GM21447 (cell line): ENCODE data around the gene C1orf167.

Experiments
- ATAC-seq: cut with Tn5 transposase; IDR thresholded peaks from one replicate; pipeline ENCODE4 v1.9.1; 2021; ENCODE audit not compliant: unreplicated experiment

Gene C1orf167

GRCh38 chr1:11736746-11737639, 25.0 kb upstream of the C1orf167 start:
- peak; percentile 19 for ATAC-seq

GRCh38 chr1:11738096-11738495, 23.9 kb upstream of the C1orf167 start:
- ATAC-seq = no peak

DNA sequence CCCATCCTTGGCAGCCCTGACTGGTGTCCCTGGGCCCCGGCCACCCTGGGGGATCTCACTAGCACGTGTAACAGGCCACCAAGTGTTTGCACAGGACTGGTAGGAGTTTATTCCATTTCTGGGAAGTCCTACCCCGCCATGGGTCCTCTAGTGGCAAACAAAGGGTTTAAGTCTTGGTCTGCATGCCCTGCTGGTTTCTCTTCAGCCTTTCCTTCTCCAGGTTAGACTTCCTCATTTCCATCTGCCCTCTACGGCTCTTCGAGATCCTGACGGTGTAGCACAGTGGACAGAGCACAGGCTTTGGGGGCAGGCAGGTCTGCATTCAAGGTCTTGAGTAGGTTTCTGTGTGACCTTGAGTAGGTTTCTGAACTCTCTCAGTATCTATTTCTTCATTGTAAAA, 23.2 kb upstream of the C1orf167 start:
- no peak for ATAC-seq

DNA sequence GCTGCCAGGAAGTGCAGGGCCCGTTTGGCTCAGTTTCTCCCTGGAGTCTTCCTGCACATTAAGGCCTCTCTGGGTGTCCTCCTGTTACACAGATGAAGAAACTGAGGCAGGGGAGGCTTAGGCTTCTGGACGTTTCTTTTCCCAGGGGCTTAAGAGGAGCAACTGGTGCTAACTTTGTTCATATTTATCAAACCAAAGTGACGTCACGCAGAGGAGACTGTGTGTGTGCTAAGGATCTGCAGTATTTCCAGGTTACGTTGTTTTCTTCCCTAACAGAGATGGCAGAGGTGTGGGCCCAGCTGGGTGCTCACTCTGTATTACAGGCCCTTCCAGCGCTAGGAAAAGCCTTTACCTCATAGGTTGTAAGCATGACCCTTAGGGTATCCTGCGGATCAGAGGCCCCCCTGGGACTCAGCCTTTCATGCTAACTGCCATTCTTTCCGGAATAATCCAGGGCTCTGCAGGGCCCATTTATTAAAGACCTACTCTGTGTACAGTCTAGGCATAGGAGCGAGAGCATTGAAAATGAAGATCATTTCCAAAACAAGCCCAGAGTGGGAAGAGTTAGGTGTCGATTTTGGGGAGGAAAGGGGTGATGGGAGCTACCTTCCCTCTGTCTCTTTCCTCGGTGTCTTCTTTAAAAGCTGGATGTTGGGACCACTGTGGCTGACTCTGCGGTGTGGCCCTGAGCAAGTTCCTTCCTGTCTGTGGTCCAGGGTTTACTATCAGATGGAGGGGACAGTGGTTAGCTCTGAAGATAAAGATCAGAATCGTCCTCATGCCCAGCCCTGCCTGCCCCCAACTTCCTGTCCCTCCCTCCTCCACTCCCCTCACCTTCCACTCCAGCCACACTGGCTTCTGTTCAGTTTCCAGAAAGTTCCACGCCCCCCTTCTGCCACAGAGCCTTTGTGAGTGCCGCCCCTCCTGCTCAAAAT, 21.5 kb upstream of the C1orf167 start:
- no peak for ATAC-seq

DNA sequence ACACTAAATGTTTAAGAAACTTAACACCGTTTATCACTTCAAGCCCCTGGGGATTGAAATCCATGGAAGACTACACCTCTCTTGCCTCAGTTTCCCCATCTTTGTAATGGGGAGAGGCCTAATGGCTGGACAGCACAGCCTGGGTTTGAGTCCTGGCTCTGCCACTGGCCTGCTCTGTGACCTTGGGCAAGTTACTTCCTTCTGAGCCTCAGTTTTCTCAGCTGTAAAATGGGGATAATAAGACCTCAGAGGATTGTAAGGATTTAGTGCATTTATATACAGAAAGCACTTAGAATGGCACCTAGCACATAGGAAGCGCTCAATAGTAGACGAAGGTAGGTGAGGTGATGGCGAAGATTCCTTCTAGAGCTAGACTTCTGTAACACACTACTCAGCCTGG, 20.5 kb upstream of the C1orf167 start:
- no peak for ATAC-seq

- no peak for ATAC-seq
Measured at GRCh38 chr1:11741919-11742558, 20.0 kb upstream of the C1orf167 start.

GRCh38 chr1:11744287-11744686, 17.7 kb upstream of the C1orf167 start:
- no peak for ATAC-seq

DNA sequence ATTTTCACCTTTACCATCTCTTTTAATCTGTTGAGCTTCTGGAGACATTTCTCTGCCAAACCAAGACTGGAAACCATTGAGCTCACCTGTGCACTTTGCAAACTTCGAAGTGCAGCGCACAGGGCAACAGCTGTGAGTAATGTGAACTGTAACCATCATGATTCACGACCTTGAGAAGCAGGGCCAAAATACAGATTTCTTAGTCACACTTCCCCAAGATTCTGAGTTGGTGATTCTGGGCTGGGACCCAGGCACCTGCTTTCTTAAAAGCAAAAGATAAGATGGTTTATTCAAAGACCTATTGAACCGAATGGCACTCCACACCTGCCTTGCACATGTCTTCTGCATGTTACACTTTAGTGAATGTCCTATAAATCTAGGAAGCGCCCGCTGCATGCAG, 15.9 kb upstream of the C1orf167 start:
- no peak for ATAC-seq

DNA sequence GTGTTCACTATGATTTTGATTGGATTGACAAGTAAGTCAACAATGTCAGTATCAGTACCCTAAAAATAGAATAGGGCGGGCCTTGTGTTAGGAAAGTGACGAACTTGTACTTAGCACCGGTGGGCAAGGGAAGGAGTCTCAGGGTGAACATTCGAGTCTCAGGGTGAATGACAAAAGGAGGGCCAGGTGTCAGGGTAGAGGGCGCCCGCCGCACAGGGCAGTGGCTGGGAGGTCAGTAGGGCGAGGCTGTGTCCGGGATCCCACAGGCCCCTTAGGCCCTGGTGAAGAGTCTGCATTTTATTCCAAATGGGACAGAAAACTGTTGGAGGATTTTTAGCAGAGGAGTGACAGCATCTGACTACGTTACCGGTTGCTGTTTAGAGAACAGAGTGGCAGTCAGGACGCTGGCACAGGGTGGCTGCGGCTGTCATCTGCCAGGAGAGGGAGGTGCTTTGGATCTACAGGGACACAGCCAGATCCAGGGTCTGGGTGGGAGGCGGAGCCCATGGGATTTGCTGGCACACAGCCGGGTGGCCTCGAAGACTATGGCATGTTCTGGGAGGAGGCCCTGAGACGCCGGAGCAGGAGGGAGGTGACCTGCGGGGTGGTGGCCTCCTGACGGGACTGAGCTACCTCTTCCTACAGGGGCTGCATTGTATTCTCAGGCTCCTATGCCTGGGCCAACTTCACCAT, 15.1 kb upstream of the C1orf167 start:
- ATAC-seq = no peak

- ATAC-seq = no peak
Measured at GRCh38 chr1:11748294-11749202, 13.4 kb upstream of the C1orf167 start.

GRCh38 chr1:11749203-11749689, 12.7 kb upstream of the C1orf167 start:
- no peak for ATAC-seq

- no peak for ATAC-seq
Measured at GRCh38 chr1:11749996-11750395, 12.0 kb upstream of the C1orf167 start.

DNA sequence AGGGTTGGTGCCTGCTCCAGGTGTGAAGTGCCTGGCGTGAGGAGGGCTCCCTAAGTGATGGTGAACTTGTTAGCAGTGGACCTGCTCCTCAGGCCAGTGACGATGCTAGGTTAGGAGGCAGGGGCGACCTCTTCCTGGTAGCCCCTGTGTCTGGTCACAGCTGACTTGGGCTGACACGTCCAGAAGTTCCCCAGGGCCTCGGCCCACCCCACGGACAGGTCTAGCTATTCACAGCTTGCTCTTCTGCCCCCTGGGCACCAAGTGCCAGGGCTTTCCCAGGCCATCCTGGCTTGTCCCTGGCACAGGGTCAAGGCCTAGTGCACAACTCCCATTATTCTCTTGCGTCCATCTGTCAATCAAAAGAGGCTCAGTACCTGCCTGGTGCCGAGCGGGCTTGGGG, 10.9 kb upstream of the C1orf167 start:
- no peak for ATAC-seq

GRCh38 chr1:11752359-11753088, 9.5 kb upstream of the C1orf167 start:
- no peak for ATAC-seq

DNA sequence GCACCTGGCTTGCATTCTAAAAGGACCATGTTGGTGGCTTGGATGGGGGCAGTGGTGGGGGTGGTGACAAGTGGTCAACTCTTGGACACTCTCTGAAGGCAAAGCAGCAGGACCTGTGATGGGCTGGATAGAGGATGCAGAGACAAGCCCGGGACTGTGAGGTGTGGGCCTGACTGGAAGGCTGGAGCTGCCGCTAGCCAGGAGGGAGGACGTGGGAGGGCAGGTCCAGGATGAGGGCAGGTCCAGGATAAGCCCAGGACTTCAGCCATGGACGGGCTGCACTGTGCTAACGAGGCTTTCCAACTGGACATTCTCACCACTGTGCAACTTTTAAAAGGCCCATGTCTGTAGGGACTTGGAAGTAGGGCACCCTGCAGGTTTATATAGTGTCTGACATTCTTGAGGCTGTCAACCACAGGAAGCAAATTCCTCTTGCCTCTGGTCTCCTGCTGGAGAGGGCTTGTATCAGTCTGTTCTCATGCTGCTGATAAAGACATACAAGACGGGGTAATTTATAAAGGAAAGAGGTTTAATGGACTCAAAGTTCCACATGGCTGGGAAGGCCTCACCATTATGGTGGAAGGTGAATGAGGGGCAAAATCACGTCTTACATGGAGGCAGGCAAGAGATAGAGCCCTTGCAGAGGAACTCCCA, 8.3 kb upstream of the C1orf167 start:
- no peak for ATAC-seq

- ATAC-seq = no peak
Measured at GRCh38 chr1:11757047-11757446, 4.9 kb upstream of the C1orf167 start.

GRCh38 chr1:11759791-11760190, 2.2 kb upstream of the C1orf167 start:
- no peak for ATAC-seq

- ATAC-seq = no peak
Measured at GRCh38 chr1:11761285-11761684, 708 bp upstream of the C1orf167 start.
